HEK293 (cell line): Measurements from ENCODE around the gene FCGR1A.
"Not testable (repeated sequence)": the region's sequence is repeated elsewhere in the genome, so short reads cannot be mapped to it uniquely, and the experiment has no call there.

Experiments used
- CTCF ChIA-PET: fragments of 350-600 bp; formaldehyde crosslinking; extraction: SDS; loops from one replicate; lab custom pipeline; 2021; ENCODE audit warnings: antibody characterized with exemption; lab: Yijun Ruan, JAX
- POLR2A ChIA-PET: fragments of 300-600 bp; formaldehyde crosslinking; extraction: SDS; loops from one replicate; lab custom pipeline; 2020; ENCODE audit warnings: antibody characterized with exemption, inconsistent platforms; lab: Yijun Ruan, JAX
- H3K27ac ChIP-seq: fragments of 200-500 bp; sonication (Bioruptor generic); 2 replicates; pipeline ENCODE4 v1.5.1; 2014; ENCODE audit warnings: low read depth, low read length, control low read depth, inconsistent platforms; ENCODE audit errors: extremely low read depth
- H3K36me3 ChIP-seq, 2 experiments: fragments of 200-500 bp in 1 of 2; sonication (Bioruptor generic) in 1 of 2; 1 replicate in 1 of 2; 2 replicates in 1 of 2; pipeline ENCODE4 v1.5.1; 2014 to 2017; ENCODE audit warnings: inconsistent platforms in 2 of 2, low read length in 2 of 2; ENCODE audit not compliant: control insufficient read depth in 2 of 2, insufficient read depth in 1 of 2
- H3K4me1 ChIP-seq: fragments of 200-500 bp; sonication (Bioruptor generic); 2 replicates; pipeline ENCODE4 v1.5.1; 2014; ENCODE audit warnings: mild to moderate bottlenecking, low read length, inconsistent platforms; ENCODE audit not compliant: control insufficient read depth, insufficient read depth
- H3K4me3 ChIP-seq: 2 replicates; pipeline ENCODE4 v1.5.1; 2011; ENCODE audit warnings: low read depth, mild to moderate bottlenecking, control low read depth, low read length, moderate library complexity
- H3K9me3 ChIP-seq: fragments of 200-500 bp; sonication (Bioruptor generic); 2 replicates; pipeline ENCODE4 v1.5.1; 2014; ENCODE audit warnings: low read depth, low read length, inconsistent platforms; ENCODE audit not compliant: control insufficient read depth, insufficient read depth

Gene FCGR1A

GRCh38 chr1:149820387-149820786, 37.9 kb downstream of the FCGR1A start:
- H3K4me3 ChIP-seq, CTCF ChIA-PET, H3K36me3 ChIP-seq, H3K27ac ChIP-seq, H3K9me3 ChIP-seq, H3K4me1 ChIP-seq, POLR2A ChIA-PET: not testable (repeated sequence)

GRCh38 chr1:149826555-149826954, 44.1 kb downstream of the FCGR1A start:
- POLR2A ChIA-PET: not testable (repeated sequence)

GRCh38 chr1:149831764-149832315, 49.3 kb downstream of the FCGR1A start:
- H3K4me3 ChIP-seq, CTCF ChIA-PET: not testable (repeated sequence)

More at GRCh38 chr1:149826555-149826954, 44.1 kb downstream of the FCGR1A start:
- H3K27ac ChIP-seq, CTCF ChIA-PET, H3K4me1 ChIP-seq, H3K4me3 ChIP-seq, H3K9me3 ChIP-seq, H3K36me3 ChIP-seq: not testable (repeated sequence)

GRCh38 chr1:149832316-149833126, 50.0 kb downstream of the FCGR1A start:
- POLR2A ChIA-PET, H3K9me3 ChIP-seq, CTCF ChIA-PET, H3K36me3 ChIP-seq, H3K4me3 ChIP-seq, H3K4me1 ChIP-seq, H3K27ac ChIP-seq: not testable (repeated sequence)

More at GRCh38 chr1:149831764-149832315, 49.3 kb downstream of the FCGR1A start:
- H3K9me3 ChIP-seq, H3K27ac ChIP-seq, H3K36me3 ChIP-seq, POLR2A ChIA-PET, H3K4me1 ChIP-seq: not testable (repeated sequence)

- H3K9me3 ChIP-seq, CTCF ChIA-PET: not testable (repeated sequence)
Measured at GRCh38 chr1:149833144-149833543, 50.6 kb downstream of the FCGR1A start.

GRCh38 chr1:149841149-149841548, 58.7 kb downstream of the FCGR1A start:
- H3K36me3 ChIP-seq, POLR2A ChIA-PET, H3K4me3 ChIP-seq, H3K4me1 ChIP-seq, H3K27ac ChIP-seq, H3K9me3 ChIP-seq, CTCF ChIA-PET: not testable (repeated sequence)

More at GRCh38 chr1:149833144-149833543, 50.6 kb downstream of the FCGR1A start:
- H3K4me1 ChIP-seq, POLR2A ChIA-PET, H3K36me3 ChIP-seq, H3K27ac ChIP-seq, H3K4me3 ChIP-seq: not testable (repeated sequence)
